A549 (cell line): ENCODE data around the gene SH3RF3.

ENCODE experiments used
- CHD4 ChIP-seq: fragments of 200-600 bp; sonication (generic); IDR thresholded peaks from 2 replicates; pipeline ENCODE4 v1.6.1; 2016; ENCODE audit warnings: antibody characterized with exemption, mild to moderate bottlenecking, borderline replicate concordance
- HDAC2 ChIP-seq: fragments of 200-600 bp; sonication (generic); IDR thresholded peaks from 2 replicates; pipeline ENCODE4 v1.6.1; 2016

- TF ChIP-seq CHD4: no peak
- TF ChIP-seq HDAC2: no peak
Observed at GRCh38 chr2:109282865-109283264, 153.9 kb downstream of the SH3RF3 start.
